HepG2 (cell line): Measurements from ENCODE around the gene ALDH16A1. TPM values are rescaled to one million over a fixed set of nuclear protein-coding genes. Genes with fewer than 3 reads are reported as not detected.

Experiments used
- ATAC-seq: fragments of 200-7000 bp; cut with Tn5 transposase; 3 replicates; pipeline ENCODE4 v1.9.1; 2020; ENCODE audit warnings: mild to moderate bottlenecking, moderate library complexity
- BruUV-seq: library from RNA; stranded (reverse); fragments of 400-500 nt; replicated peaks from 2 replicates; lab custom pipeline; 2021; lab: Mats Ljungman, UMichigan
- CTCF ChIA-PET: fragments of 300-600 bp; formaldehyde crosslinking; extraction: SDS; loops from one replicate; lab custom pipeline; 2021; ENCODE audit warnings: low total read pairs, inconsistent platforms, low intra/inter-chr PET ratio; lab: Yijun Ruan, JAX
- POLR2A ChIA-PET: fragments of 350-600 bp; sonication (Branson Sonifier 250); formaldehyde crosslinking; loops from one replicate; lab custom pipeline; 2020; ENCODE audit warnings: antibody characterized with exemption, inconsistent platforms; lab: Yijun Ruan, JAX
- DNase-seq: peaks from one replicate; pipeline ENCODE4 v3.0.0-alpha.2; 2015; ENCODE audit warnings: low spot score
- FAIRE-seq: peaks from 3 replicates; lab custom pipeline; 2011; peaks lifted over from hg19 to GRCh38; lab: Jason Lieb, UNC
- H2AFZ ChIP-seq: one replicate; pipeline ENCODE4 v1.6.1; 2011; ENCODE audit warnings: low read length, inconsistent platforms
- H3K27ac ChIP-seq: fragments of 300-600 bp; 3 replicates; pipeline ENCODE4 v1.8.0; 2011; ENCODE audit warnings: mixed run types, mild to moderate bottlenecking, mixed read lengths, low read length, inconsistent platforms; ENCODE audit not compliant: insufficient read depth; ENCODE audit errors: extremely low read length
- H3K27me3 ChIP-seq, 2 experiments: fragments of 200-600 bp in 1 of 2; 2 replicates in 1 of 2; 3 replicates in 1 of 2; pipeline versions ENCODE4 v1.6.0 to v1.8.0; 2011; ENCODE audit warnings: low read length in 2 of 2, mild to moderate bottlenecking in 2 of 2, moderate library complexity in 2 of 2, inconsistent platforms in 1 of 2; ENCODE audit not compliant: insufficient read depth in 2 of 2, control insufficient read depth in 1 of 2
- H3K36me3 ChIP-seq, 2 experiments: fragments of 200-600 bp in 1 of 2; replicated peaks in 1 of 2; 2 replicates in 1 of 2; 3 replicates in 1 of 2; pipeline versions ENCODE4 v1.5.1 to v1.8.0; 2011; ENCODE audit warnings: low read length in 2 of 2, inconsistent platforms in 1 of 2; ENCODE audit not compliant: insufficient read depth in 2 of 2, control insufficient read depth in 1 of 2
- H3K4me1 ChIP-seq: 2 replicates; pipeline ENCODE4 v1.5.1; 2012; ENCODE audit warnings: low read length, inconsistent platforms; ENCODE audit not compliant: insufficient read depth
- H3K4me2 ChIP-seq: 2 replicates; pipeline ENCODE4 v1.6.0; 2011; ENCODE audit warnings: low read depth, low read length, inconsistent platforms
- H3K4me3 ChIP-seq, 3 experiments: fragments of 200-600 bp in 1 of 3; sonication (generic), shearing (Covaris generic) in 1 of 3; replicated peaks in 1 of 3; 2 replicates each; pipeline ENCODE4 v1.5.1; 2011 to 2016; ENCODE audit warnings: low read length in 3 of 3, inconsistent platforms in 2 of 3, low read depth in 2 of 3, mild to moderate bottlenecking in 2 of 3, control low read depth in 1 of 3, mixed read lengths in 1 of 3; ENCODE audit not compliant: insufficient read depth in 1 of 3
- H3K79me2 ChIP-seq: one replicate; pipeline ENCODE4 v1.6.1; 2011; ENCODE audit warnings: low read length, inconsistent platforms; ENCODE audit not compliant: insufficient read depth
- H3K9ac ChIP-seq: 2 replicates; pipeline ENCODE4 v1.6.0; 2011; ENCODE audit warnings: mild to moderate bottlenecking, low read depth, low read length, inconsistent platforms; ENCODE audit not compliant: insufficient read depth
- H3K9me3 ChIP-seq: 2 replicates; pipeline ENCODE4 v1.5.1; 2012; ENCODE audit warnings: mild to moderate bottlenecking, low read length
- H4K20me1 ChIP-seq: 2 replicates; pipeline ENCODE4 v1.6.0; 2011; ENCODE audit warnings: inconsistent platforms, mild to moderate bottlenecking, low read length, moderate library complexity; ENCODE audit not compliant: insufficient read depth
- ASH2L ChIP-seq: fragments of 300-600, 200-600 bp; sonication (generic); IDR thresholded peaks from 2 replicates; pipeline ENCODE4 v1.7.0; 2017; ENCODE audit warnings: low read depth, mild to moderate bottlenecking, moderate library complexity, mixed read lengths, low read length; ENCODE audit not compliant: insufficient read length
- CBFB ChIP-seq: sonication (generic); formaldehyde crosslinking; IDR thresholded peaks from 2 replicates; pipeline ENCODE4 v1.4.0; 2020; ENCODE audit warnings: missing genetic modification reagents
- FOSL2 ChIP-seq: sonication (generic); formaldehyde crosslinking; IDR thresholded peaks from 2 replicates; pipeline ENCODE4 v1.4.0; 2020; ENCODE audit warnings: missing genetic modification reagents
- GABPB1 ChIP-seq: IDR thresholded peaks from 2 replicates; pipeline ENCODE4 v1.6.1; 2016; ENCODE audit warnings: mild to moderate bottlenecking, missing genetic modification reagents, moderate library complexity, missing compliant biosample characterization
- GATAD2A ChIP-seq: IDR thresholded peaks from 2 replicates; pipeline ENCODE4 v1.6.1; 2016
- KLF13 ChIP-seq: sonication (generic); formaldehyde crosslinking; IDR thresholded peaks from 2 replicates; pipeline ENCODE4 v1.4.0; 2020; ENCODE audit warnings: mild to moderate bottlenecking, missing genetic modification reagents
- LCORL ChIP-seq, 2 experiments: fragments of 450-650 bp in 1 of 2; sonication (generic) in 1 of 2; formaldehyde crosslinking in 1 of 2; IDR thresholded peaks; 2 replicates each; pipeline versions ENCODE4 v1.5.0 to v1.6.1; 2017 to 2020; ENCODE audit warnings: antibody characterized with exemption in 1 of 2, missing genetic modification reagents in 1 of 2
- MAZ ChIP-seq, 2 experiments: sonication (generic) in 1 of 2; formaldehyde crosslinking in 1 of 2; IDR thresholded peaks; 2 replicates each; pipeline versions ENCODE4 v1.5.0 to v1.6.1; 2012 to 2020; ENCODE audit warnings: low read depth in 2 of 2, mild to moderate bottlenecking in 2 of 2, borderline replicate concordance in 1 of 2, improper control_type of control experiment in 1 of 2, low read length in 1 of 2, missing genetic modification reagents in 1 of 2, moderate library complexity in 1 of 2
- MZF1 ChIP-seq: sonication (generic); formaldehyde crosslinking; IDR thresholded peaks from 2 replicates; pipeline ENCODE4 v1.8.1; 2023; ENCODE audit warnings: mild to moderate bottlenecking, missing genetic modification reagents, borderline replicate concordance
- SAP130 ChIP-seq: IDR thresholded peaks from 2 replicates; pipeline ENCODE4 v1.6.1; 2016; ENCODE audit warnings: low read depth
- SIN3A ChIP-seq: IDR thresholded peaks from 2 replicates; pipeline ENCODE4 v1.6.1; 2011; ENCODE audit warnings: low read depth, mild to moderate bottlenecking, control low read depth, low read length, borderline replicate concordance
- TBP ChIP-seq: sonication (generic); formaldehyde crosslinking; IDR thresholded peaks from 2 replicates; pipeline ENCODE4 v1.5.0; 2020; ENCODE audit warnings: missing genetic modification reagents
- YY1 ChIP-seq: IDR thresholded peaks from 2 replicates; pipeline ENCODE4 v1.6.1; 2011; ENCODE audit warnings: low read length, low read depth, moderate library complexity, mild to moderate bottlenecking; ENCODE audit not compliant: insufficient read depth, insufficient replicate concordance
- ZNF383 ChIP-seq: sonication (generic); formaldehyde crosslinking; IDR thresholded peaks from 2 replicates; pipeline ENCODE4 v1.4.0; 2020; ENCODE audit warnings: missing genetic modification reagents, mild to moderate bottlenecking, borderline replicate concordance
- ZNF501 ChIP-seq: sonication (generic); formaldehyde crosslinking; IDR thresholded peaks from 2 replicates; pipeline ENCODE4 v1.5.1; 2020; ENCODE audit warnings: mild to moderate bottlenecking, moderate library complexity, missing genetic modification reagents
- ZNF713 ChIP-seq: sonication (generic); formaldehyde crosslinking; IDR thresholded peaks from 2 replicates; pipeline ENCODE4 v1.4.0; 2020; ENCODE audit warnings: mild to moderate bottlenecking, missing genetic modification reagents
- ZNF83 ChIP-seq: sonication (generic); formaldehyde crosslinking; IDR thresholded peaks from 2 replicates; pipeline ENCODE4 v1.4.0; 2020; ENCODE audit warnings: missing genetic modification reagents, mild to moderate bottlenecking, borderline replicate concordance
- ZNF883 ChIP-seq: sonication (generic); formaldehyde crosslinking; IDR thresholded peaks from 2 replicates; pipeline ENCODE4 v1.5.1; 2020; ENCODE audit warnings: mild to moderate bottlenecking, missing genetic modification reagents; ENCODE audit errors: not compliant biosample characterization
- WGBS: methylation state at CpG from one replicate; pipeline ENCODE4 v1.1.6; 2017; ENCODE audit warnings: low lambda C conversion rate; 5-methylcytosine and 5-hydroxymethylcytosine counted together
- in situ Hi-C: cut with HindIII; loops from 2 replicates; pipeline ENCODE4 v1.10.0; 2017; ENCODE audit warnings: low pct_unique_long_range_greater_than_20kb; ENCODE audit not compliant: extremely low pct_ligation_motif_present
- intact Hi-C: fragments of 100-400 bp; cut with micrococcal nuclease; formaldehyde crosslinking; loops from one replicate; pipeline ENCODE4 v1.10.0; 2022; ENCODE audit not compliant: unreplicated experiment
- polyA plus RNA-seq, 8 experiments: library from polyadenylated mRNA; depleted of rRNA in 3 of 8; stranded (reverse) in 7 of 8; unstranded in 1 of 8; fragments of >200 nt; fragmentation: Illumina TruSeq in 4 of 8; extraction: Trizol in 4 of 8; gene quantifications; 2 replicates each; pipeline versions ENCODE4 v1.2.1 to v1.2.3, GENCODE V29; 2011 to 2016; ENCODE audit warnings: low read depth in 4 of 8, missing spikeins in 1 of 8, mixed read lengths in 1 of 8; ENCODE audit not compliant: insufficient read depth in 1 of 8
- total RNA-seq, 5 experiments: library from RNA; depleted of rRNA; stranded (reverse); fragments of >200 nt; fragmentation: Illumina TruSeq; extraction: Trizol; gene quantifications; 2 replicates each; pipeline ENCODE4 v1.2.3, GENCODE V29; 2016; ENCODE audit warnings: low read depth in 1 of 5
- TF ChIP-seq, protein P1 (sequence below): sonication (generic); formaldehyde crosslinking; IDR thresholded peaks from 2 replicates; pipeline ENCODE4 v1.8.1; 2023; ENCODE audit warnings: mild to moderate bottlenecking, missing genetic modification reagents
- TF ChIP-seq, protein P2 (sequence below): sonication (generic); formaldehyde crosslinking; IDR thresholded peaks from 2 replicates; pipeline ENCODE4 v1.8.0; 2022; ENCODE audit warnings: mild to moderate bottlenecking, missing genetic modification reagents
- TF ChIP-seq, protein P3 (sequence below): sonication (generic); formaldehyde crosslinking; IDR thresholded peaks from 2 replicates; pipeline ENCODE4 v1.4.0; 2020; ENCODE audit warnings: missing genetic modification reagents

Gene ALDH16A1
- total and polyA plus RNA-seq, 2 of the 13 experiments (the other 11 are each of a cell fraction or from before 2014, with no cell fraction given), result 8.4 to 34.9 TPM

DNA sequence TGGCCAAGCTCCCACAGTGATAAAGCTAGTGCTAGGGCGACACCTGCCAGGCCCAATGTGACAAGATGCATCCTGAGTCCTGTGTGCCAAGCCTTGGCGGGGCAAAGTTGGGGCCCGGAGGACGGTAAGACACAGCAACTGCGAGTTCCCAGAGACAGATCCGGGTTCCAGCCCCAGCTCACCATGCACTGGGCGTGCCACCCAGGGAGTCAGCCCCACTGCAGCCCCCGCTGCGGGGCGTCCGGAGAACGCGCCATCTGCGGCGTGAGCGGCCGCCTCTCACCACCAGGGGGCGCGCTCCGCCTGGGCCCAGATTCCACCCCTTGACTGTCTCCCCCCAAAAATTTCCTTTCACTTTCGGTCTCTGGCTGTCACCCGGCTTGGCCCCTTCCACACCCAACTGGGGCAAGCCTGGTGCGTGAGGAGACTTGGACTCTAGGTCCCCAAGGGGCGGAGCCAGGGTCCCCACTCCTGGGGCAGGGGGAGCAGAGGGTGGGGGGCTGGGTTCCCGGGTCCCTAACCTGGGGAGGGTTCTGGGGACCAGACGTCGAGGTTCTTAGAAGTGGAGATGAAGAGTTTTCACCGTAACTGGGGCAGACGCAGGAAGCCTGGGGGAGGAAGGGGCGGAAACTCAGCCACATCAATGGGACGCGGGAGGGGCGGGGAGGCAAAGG is 21.0 kb downstream of the ALDH16A1 start, which contains the start of gene FLT3LG:
Gene FLT3LG (plus strand): TSS at position 348 of the 674 bp plus-strand sequence. CDS start 425 bp downstream, outside the sequence.
- Histone ChIP-seq H3K4me3 (peak within 1 kb of the TSS; percentile 78 to 99 (median 78)), H3K9me3 (no peaks in the 10 kb centered on the region), H4K20me1 (no peaks in the 10 kb centered on the region), H3K9ac (peak within 1 kb of the TSS; percentile 63), H3K4me2 (peak within 1 kb of the TSS; percentile 99), H3K4me1 (peaks cover 34% of the 10 kb centered on the region), H3K27me3 (no peaks in the 10 kb centered on the region; a peak in 1 of 5 replicates), H2AFZ (peak within 1 kb of the TSS; percentile 84), H3K27ac (no peak within 1 kb of the TSS), H3K79me2 (no peaks in the 10 kb centered on the region), H3K36me3 (0 out of 5 replicates have a peak, but pooled peaks cover 0 to 2% of the 10 kb centered on the region in 2 experiments)
- no TSS peak for BruUV-seq
- 4% methylated on average over 16 of the region's 33 CpGs for WGBS
- CTCF ChIA-PET, result interaction anchor here (1.7 to 2.1 kb wide), 2 partner anchors 73 to 96 kb away, joined by 9 to 12 read pairs; no protein-coding TSS in a partner anchor
- intact Hi-C loops, result no loop called here
- in situ Hi-C loops, result no loop called here
- DNase-seq (peak; percentile 46), ATAC-seq (peak; percentile 70), FAIRE-seq (peak; percentile 34)
- POLR2A ChIA-PET, result interaction anchor here (1.4 to 2.2 kb wide), 3 partner anchors 21 to 22 kb away, joined by 7 to 12 read pairs (median 8); partner anchors contain the start of genes ALDH16A1 and PIH1D1
- TF ChIP-seq, protein P1, sequence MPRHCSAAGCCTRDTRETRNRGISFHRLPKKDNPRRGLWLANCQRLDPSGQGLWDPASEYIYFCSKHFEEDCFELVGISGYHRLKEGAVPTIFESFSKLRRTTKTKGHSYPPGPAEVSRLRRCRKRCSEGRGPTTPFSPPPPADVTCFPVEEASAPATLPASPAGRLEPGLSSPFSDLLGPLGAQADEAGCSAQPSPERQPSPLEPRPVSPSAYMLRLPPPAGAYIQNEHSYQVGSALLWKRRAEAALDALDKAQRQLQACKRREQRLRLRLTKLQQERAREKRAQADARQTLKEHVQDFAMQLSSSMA (CRISPR knock-in tag), result 0 out of 2 replicates have a peak, but pooled peaks have one; percentile 45
- peak; percentile 54; the same call in 1 of the 2 replicates for TF ChIP-seq CBFB
- TF ChIP-seq TBP (CRISPR knock-in tag), result no peak
- TF ChIP-seq KLF13 (CRISPR knock-in tag), result 0 out of 2 replicates have a peak, but pooled peaks have one; percentile 49
- TF ChIP-seq GABPB1 (CRISPR knock-in tag), result peak; percentile 69; the same call in 1 of the 2 replicates
- TF ChIP-seq ZNF83 (CRISPR knock-in tag), result 0 out of 2 replicates have a peak, but pooled peaks have one; percentile 34
- TF ChIP-seq GATAD2A (CRISPR knock-in tag), result peak; percentile 49; the same call in 1 of the 2 replicates
- peak; percentile 60 for TF ChIP-seq SAP130 (CRISPR knock-in tag)
- peak; percentile 61 for TF ChIP-seq YY1
- TF ChIP-seq LCORL (IDR thresholded peaks at IDR 0.05), result no peak
- peak; percentile 58 for TF ChIP-seq LCORL (CRISPR knock-in tag; IDR thresholded peaks at IDR 0.05)
- no peak for TF ChIP-seq ZNF883 (CRISPR knock-in tag)
- TF ChIP-seq MZF1, result no peak
- peak; percentile 41; the same call in 1 of the 2 replicates for TF ChIP-seq SIN3A
- TF ChIP-seq FOSL2 (CRISPR knock-in tag), result peak; percentile 21; the same call in 1 of the 2 replicates
- 0 out of 2 replicates have a peak, but pooled peaks have one; percentile 21 for TF ChIP-seq MAZ (IDR thresholded peaks at IDR 0.05; ENCODE audit: borderline replicate concordance, low read depth, low read length)
- peak; percentile 65 for TF ChIP-seq MAZ (CRISPR knock-in tag; IDR thresholded peaks at IDR 0.05; ENCODE audit: low read depth)
- TF ChIP-seq, protein P2, sequence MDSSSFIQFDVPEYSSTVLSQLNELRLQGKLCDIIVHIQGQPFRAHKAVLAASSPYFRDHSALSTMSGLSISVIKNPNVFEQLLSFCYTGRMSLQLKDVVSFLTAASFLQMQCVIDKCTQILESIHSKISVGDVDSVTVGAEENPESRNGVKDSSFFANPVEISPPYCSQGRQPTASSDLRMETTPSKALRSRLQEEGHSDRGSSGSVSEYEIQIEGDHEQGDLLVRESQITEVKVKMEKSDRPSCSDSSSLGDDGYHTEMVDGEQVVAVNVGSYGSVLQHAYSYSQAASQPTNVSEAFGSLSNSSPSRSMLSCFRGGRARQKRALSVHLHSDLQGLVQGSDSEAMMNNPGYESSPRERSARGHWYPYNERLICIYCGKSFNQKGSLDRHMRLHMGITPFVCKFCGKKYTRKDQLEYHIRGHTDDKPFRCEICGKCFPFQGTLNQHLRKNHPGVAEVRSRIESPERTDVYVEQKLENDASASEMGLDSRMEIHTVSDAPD (CRISPR knock-in tag), result no peak
- TF ChIP-seq ZNF713 (CRISPR knock-in tag), result peak; percentile 75; the same call in 1 of the 2 replicates
- peak; percentile 80 for TF ChIP-seq ZNF501 (CRISPR knock-in tag)
- TF ChIP-seq ZNF383 (CRISPR knock-in tag), result no peak
- peak; percentile 59 for TF ChIP-seq ASH2L
- TF ChIP-seq, protein P3, sequence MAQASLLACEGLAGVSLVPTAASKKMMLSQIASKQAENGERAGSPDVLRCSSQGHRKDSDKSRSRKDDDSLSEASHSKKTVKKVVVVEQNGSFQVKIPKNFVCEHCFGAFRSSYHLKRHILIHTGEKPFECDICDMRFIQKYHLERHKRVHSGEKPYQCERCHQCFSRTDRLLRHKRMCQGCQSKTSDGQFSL (CRISPR knock-in tag), result no peak
